Skin epidermis (tissue), 12 donors: ENCODE results near the gene PTPN12.

Source experiments
- H3K27ac ChIP-seq, 21 experiments: fragments of 200-600 bp; sonication (generic) in 11 of 21; one replicate each; pipeline ENCODE4 v1.5.0; 2020; ENCODE audit warnings: mild to moderate bottlenecking in 3 of 21, inconsistent platforms in 2 of 21, moderate library complexity in 2 of 21
- H3K4me3 ChIP-seq, 7 experiments: fragments of 200-600 bp; sonication (generic) in 2 of 7; one replicate each; pipeline ENCODE4 v1.5.0; 2020; ENCODE audit warnings: inconsistent platforms in 2 of 7, mild to moderate bottlenecking in 2 of 7, moderate library complexity in 1 of 7

PTPN12 gene

DNA sequence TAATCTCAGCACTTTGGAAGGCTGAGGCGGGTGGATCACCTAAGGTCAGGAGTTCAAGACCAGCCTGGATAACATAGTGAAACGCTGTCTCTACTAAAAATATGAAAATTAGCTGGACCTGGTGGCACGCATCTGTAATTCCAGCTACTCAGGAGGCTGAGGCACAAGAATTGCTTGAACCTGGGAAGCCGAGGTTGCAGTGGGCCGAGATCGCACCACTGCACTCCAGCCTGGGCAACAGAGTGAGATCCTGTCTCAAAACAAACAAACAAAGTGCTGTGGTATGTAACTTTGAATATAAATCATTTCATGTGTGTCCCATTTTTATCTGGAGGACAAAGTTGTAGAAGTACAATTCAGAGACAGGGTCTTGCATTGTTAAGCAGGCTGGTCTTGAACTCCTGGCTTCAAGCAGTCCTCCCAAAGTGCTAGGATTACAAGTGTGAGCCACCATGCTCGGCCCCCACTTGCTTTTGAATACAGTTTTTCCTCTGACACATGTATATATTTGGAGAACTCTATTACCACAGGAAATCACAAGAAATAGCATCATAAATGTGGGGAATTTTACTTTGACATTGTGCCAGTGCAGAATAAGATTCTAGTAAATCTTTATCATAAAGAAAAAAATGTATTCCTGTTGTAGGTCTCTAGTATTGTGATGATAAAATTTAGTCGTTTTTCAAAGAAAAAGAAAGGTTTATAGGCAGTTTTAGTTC lies 32.6 kb downstream of the PTPN12 start:
- Histone ChIP-seq H3K4me3 (no peak overlapping the region), H3K27ac (peak overlapping the region in 14 of 21 experiments; percentile 1 to 74 (median 32))

DNA sequence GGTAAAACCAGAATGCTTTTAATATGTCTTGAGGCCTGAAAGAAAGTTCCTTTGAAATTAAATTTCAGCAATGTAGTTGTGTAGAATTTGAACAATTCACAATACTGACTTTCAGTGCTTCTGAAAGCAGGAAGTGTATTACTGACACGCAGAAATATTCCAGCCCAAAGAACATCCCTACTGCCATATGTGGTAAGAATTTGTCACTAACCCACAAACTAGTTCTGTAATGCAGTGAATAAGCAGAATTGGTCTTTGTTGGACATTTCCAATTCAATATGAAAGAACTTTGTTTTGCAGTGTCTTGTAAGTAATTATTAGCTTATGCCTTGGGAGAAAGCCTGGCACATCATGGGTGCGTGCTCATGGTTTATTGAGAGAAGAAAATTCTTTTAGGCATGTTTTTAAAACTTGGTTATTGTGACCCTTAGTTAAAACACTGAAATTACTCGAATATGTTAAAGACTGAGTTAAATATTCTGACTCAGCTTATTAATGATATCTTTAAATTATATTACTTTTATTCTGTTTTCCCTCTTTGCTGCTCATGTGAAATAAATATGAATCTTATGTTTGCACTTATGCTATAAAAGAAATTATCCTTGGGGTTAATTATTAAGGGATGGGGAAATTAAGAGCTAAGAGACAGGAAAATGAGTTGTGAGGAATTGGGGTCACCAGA lies 33.4 kb downstream of the PTPN12 start:
- H3K27ac ChIP-seq: peak overlapping the region in 14 of 21 experiments; percentile 2 to 74 (median 28)

DNA sequence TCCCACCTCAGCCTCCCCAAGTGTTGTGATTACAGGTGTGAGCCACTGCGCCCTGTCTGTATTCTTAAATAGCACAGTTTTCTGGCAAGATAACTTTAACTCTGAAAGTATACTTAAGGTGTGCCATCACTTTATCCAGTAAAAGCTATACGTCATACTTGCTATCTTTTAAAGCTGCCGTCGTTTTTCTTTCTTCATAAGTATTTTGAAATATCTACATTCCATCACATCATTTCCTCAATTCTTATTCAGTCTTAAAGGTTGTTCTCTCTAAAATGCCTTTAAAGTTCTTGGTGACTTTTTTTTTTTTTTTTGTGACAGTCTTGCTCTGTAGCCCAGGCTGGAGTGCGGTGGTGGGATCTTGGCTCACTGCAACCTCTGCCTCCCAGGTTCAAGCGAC lies 34.7 kb downstream of the PTPN12 start:
- no peak overlapping the region for H3K27ac ChIP-seq
- no peak overlapping the region for H3K4me3 ChIP-seq

More for the DNA sequence above, 33.4 kb downstream of the PTPN12 start:
- H3K4me3 ChIP-seq: no peak overlapping the region

DNA sequence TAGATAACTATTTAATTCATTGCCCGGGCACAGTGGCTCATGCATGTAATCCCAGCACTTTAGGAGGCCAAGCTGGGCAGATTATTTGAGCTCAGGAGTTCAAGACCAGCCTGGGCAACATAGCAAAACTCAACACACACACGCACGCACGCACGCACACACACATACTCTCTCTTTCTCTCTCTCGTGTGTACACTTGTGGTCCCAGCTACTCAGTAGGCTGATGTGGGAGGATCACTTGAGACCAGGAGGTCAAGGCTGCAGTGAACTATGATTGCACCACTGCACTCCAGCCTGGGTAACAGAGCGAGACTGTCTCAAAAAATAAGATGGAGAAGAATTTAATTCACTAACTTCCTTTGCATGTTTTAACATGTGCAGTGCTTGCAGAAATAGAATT lies 38.1 kb downstream of the PTPN12 start:
- no peak overlapping the region for H3K4me3 ChIP-seq
- H3K27ac ChIP-seq: no peak overlapping the region

DNA sequence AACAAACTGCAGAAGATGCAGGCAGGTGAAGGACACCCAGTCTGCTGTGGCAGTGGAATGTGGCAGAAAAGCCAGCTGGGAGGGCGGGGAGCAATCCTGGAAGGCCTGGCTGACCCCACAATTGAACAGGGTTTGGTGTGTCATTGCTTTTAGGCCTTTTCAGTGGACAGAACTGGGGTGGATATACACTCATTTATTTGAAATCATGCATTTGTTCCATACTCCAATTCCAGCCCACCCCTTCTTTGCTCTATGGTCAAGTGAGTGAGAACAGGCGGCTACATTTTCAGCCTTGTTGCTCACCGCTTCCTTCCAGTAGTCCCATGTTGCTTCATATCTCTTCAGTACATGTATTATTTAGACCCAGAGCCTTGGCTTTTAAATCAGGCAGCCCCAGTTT lies 39.8 kb downstream of the PTPN12 start:
- H3K4me3 ChIP-seq: no peak overlapping the region

DNA sequence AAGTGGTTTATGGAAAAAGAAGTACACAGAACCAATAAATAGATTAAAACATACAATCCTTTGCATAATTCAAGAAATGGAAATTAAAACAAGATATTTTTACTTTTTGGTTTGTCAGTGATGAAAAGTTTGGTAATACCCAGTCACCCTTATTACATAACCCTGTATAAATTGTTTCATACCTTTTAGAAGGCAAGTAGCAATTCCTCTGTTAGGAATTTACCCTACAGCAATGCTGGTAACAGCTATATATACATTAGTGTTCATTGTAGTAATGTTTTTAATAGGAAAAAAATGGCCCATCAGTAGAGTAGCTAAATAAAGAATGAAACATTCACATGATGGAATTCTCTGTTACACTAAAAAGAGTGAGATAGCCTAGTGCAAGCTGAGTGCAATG lies 42.7 kb downstream of the PTPN12 start:
- H3K27ac ChIP-seq: peak overlapping the region in 1 of 21 experiments; percentile 4

More for the DNA sequence above, 39.8 kb downstream of the PTPN12 start:
- H3K27ac ChIP-seq: no peak overlapping the region

DNA sequence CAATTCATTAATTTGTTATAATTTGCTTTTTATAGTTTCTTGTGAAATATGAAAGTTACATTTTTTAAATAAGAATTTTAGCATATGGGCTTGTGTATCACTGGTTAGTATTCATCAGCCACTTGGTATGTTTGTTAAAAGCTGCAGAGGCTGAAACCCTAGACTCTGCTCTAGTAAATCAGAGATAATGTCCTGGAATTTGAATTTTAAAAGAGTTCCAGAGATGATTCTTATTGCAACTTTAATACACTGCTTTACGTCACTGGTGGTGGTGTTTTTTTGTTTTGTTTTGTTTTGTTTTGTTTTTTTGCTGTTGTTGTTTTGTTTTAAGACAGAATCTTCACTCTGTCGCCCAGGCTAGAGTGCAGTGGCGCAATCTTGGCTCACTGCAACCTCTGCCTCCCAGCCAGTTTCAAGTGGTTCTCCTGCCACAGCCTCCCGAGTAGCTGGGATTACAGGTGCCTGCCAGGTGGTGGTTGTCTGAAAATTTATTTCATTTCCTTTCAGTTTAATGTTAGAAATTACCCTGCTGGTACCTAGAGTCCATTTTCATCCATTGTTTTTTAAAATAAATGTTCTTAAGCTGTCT lies 43.8 kb downstream of the PTPN12 start:
- Histone ChIP-seq H3K4me3 (no peak overlapping the region), H3K27ac (no peak overlapping the region)

More for the DNA sequence above, 42.7 kb downstream of the PTPN12 start:
- H3K4me3 ChIP-seq: no peak overlapping the region

DNA sequence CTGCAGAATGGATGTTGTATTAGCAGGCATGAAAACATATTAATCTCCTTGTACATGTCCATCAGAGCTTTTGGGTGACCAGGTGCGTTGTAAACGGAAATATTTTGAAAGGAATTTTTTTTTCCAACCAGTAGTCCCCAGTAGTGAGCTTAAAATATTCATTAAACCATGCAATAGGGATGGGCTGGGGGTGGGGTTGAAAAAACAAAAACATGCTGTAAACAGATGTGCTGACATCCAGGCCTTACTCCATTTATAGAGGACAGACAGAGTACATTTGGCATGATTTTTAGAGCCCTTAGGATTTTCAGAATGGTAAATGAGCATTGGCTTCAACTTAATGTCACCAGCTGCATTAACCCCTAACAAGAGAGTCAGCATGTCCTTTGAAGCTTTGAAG lies 50.2 kb downstream of the PTPN12 start:
- Histone ChIP-seq H3K4me3 (no peak overlapping the region), H3K27ac (no peak overlapping the region)

DNA sequence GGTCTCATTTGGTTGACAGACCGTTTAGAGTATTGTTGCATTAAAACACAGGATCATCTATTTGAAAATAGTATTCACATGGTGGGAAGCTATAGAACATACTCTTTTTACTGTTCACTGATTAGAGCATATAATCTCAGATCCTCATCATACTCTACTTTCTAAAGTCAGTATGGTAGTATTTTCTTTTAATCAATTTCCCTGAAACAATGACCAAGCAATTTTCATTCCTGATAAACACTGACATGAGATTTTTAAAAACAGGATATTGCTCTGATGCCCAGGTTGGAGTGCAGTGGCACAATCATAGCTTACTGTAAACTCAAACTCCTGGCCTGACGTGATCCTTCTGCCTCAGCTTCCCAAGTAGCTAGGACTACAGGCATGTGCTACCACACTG lies 63.9 kb downstream of the PTPN12 start:
- Histone ChIP-seq H3K27ac (no peak overlapping the region), H3K4me3 (no peak overlapping the region)

DNA sequence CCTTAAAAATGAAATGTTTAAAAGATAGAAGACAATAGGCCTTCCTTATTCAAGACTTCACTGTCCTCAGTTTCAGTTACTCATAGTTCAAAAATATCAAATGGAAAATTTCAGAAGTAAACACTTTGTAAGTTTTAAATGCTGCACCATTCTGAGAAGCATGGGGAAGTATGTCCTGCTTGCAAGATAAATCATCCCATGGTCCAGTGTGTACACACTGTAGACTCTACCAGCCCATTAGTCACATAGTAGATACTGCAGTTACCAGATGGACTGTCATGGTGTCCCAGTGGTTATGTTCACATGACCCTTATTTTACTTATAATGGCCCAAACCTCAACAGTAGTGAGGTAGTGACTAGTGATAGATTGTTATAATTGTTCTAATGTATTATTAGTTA lies 69.5 kb downstream of the PTPN12 start:
- H3K4me3 ChIP-seq: no peak overlapping the region

DNA sequence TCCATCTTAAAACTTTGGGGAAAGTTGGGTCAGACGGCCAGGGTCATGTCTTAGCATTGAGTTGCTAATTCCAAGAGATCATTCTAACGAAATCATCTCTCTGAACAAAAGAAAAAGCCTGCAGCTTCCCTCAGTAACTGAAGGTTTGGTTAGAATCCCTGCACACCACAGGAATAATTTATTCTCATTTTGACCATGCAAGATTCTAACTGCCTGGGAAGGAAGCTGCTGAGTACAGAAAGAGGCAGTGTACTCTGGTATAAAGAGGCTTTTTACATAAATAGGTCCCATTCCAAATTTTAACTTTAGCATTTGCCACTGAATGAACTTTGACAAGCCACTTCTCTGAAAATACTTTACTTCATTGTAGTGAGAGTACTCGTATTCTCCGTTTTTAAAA lies 82.2 kb downstream of the PTPN12 start:
- H3K4me3 ChIP-seq: no peak overlapping the region
- no peak overlapping the region for H3K27ac ChIP-seq

More for the DNA sequence above, 69.5 kb downstream of the PTPN12 start:
- H3K27ac ChIP-seq: no peak overlapping the region

DNA sequence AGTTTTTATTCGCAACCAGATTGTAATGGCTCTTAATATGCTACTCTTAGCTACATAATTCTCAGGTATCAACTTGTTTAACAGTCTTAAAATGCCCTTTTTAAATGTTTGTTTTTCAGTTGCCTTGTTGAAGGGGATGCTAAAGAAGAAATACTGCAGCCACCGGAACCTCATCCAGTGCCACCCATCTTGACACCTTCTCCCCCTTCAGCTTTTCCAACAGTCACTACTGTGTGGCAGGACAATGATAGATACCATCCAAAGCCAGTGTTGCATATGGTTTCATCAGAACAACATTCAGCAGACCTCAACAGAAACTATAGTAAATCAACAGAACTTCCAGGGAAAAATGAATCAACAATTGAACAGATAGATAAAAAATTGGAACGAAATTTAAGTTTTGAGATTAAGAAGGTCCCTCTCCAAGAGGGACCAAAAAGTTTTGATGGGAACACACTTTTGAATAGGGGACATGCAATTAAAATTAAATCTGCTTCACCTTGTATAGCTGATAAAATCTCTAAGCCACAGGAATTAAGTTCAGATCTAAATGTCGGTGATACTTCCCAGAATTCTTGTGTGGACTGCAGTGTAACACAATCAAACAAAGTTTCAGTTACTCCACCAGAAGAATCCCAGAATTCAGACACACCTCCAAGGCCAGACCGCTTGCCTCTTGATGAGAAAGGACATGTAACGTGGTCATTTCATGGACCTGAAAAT lies 89.7 kb downstream of the PTPN12 start:
- no peak overlapping the region for H3K4me3 ChIP-seq
- H3K27ac ChIP-seq: no peak overlapping the region

DNA sequence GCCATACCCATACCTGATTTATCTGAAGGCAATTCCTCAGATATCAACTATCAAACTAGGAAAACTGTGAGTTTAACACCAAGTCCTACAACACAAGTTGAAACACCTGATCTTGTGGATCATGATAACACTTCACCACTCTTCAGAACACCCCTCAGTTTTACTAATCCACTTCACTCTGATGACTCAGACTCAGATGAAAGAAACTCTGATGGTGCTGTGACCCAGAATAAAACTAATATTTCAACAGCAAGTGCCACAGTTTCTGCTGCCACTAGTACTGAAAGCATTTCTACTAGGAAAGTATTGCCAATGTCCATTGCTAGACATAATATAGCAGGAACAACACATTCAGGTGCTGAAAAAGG lies 90.2 kb downstream of the PTPN12 start:
- Histone ChIP-seq H3K4me3 (no peak overlapping the region), H3K27ac (no peak overlapping the region)

DNA sequence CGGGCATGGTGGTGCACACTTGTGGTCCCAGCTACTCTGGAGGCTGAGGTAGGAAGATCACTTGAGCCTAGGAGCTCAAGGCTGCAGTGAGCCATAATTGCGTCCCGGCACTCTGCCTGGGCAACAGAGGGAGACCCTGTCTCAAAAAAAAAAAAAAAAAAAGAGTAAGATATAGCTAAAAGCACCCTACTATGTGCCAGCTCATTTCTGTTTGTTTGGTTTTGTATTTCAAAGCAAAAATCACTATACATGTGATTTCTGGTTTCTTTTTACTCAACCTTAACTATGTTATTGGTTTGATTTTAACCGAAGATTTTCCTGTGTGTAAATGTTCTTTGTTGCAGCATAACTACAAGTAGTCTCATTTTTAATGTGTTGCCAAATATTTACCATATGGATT lies 92.7 kb downstream of the PTPN12 start:
- no peak overlapping the region for H3K27ac ChIP-seq

DNA sequence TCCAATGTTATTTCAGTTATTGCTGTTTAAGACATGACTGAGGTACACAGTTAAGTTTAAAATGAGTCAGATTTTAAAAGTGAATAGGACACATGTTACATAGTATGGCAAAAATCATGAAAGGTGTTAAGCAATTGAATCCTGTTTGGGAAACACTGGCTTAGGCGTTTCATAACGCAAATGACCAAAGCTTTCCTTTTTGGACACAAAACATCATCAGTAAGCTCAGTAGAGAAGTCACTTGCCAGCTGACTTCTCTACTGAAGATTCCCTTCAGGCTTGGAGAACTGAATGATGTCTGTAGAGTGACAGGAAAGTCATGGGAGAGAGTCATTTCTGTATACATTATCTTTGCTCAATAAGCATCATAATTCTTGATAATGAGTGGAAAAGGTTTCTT lies 94.7 kb downstream of the PTPN12 start:
- H3K4me3 ChIP-seq: no peak overlapping the region
- no peak overlapping the region for H3K27ac ChIP-seq

More for the DNA sequence above, 92.7 kb downstream of the PTPN12 start:
- no peak overlapping the region for H3K4me3 ChIP-seq

DNA sequence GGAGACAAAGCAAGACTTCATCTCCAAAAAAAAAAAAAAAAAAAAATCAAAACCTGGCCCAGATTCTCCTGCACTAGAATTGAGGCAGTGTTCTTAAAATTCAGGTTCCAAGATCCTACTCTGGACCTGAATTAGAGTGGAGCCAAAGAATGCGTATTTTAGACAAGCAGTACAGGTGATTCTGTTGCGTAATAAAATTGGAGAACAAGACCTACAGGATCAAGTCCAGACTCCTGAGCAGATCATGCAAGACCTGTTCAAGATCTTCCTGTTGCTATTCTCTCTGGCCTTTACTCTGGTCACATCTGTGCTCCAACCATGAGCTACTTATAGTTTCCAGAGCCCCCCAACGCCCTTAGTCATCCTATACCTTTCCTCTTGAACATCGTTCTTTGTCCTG lies 107.7 kb downstream of the PTPN12 start:
- Histone ChIP-seq H3K27ac (no peak overlapping the region), H3K4me3 (no peak overlapping the region)

DNA sequence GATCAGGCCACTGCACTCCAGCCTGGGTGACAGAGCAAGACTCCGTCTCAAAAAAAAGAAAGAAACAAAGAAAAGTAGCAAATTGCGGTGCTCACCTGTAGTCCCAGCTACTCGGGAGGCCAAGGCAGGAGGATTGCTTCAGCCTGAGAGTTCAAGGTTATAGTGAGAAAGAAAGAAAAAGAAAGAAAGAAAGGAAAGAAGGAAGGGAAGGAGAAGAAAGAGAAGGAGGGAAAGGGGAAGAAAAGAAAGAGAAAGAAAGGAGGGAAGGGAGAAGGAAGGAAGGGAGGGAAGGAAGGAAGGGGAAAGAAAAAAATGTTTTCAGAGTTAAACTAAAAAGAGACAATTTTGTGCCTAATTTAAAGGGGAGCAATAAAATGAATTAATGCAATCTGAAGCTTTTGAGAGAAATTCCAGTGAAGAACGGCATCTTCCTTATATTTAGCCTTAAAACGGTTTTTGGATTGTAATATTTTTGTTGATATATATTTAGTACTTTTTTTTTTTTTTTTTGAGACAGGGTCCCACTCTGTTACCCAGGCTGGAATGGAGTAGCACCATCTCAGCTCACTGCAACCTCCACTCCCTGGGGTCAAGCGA lies 111.7 kb downstream of the PTPN12 start:
- Histone ChIP-seq H3K4me3 (no peak overlapping the region), H3K27ac (no peak overlapping the region)

DNA sequence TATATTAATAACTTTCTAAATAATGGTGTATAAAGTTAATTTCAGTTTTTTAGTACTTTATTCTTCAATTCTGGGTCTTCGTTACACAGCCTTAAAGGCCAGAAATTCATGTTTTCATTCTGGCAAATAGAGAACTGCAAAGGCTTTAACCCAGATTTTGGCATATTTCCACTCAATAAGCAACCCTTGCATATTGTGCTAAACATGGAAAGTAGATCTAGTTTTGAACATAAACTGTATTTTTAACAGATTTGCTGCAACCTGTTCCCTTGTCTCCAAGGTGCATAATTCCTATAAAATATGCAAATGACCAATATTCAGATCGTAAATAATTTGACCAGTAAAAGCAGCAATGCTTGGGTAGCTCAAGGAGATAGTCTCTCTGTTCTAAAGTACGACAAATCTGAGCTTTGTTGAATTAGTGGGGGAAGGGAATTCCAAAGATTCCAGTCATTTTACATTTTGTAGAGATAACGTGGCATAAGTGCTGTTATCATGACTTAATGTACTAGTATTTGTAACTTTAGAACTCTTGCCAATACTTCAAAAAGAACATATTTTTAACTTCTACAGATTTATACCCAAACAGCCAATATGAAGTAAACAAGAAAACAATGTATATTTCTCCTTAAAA lies 112.7 kb downstream of the PTPN12 start:
- Histone ChIP-seq H3K4me3 (no peak overlapping the region), H3K27ac (no peak overlapping the region)

DNA sequence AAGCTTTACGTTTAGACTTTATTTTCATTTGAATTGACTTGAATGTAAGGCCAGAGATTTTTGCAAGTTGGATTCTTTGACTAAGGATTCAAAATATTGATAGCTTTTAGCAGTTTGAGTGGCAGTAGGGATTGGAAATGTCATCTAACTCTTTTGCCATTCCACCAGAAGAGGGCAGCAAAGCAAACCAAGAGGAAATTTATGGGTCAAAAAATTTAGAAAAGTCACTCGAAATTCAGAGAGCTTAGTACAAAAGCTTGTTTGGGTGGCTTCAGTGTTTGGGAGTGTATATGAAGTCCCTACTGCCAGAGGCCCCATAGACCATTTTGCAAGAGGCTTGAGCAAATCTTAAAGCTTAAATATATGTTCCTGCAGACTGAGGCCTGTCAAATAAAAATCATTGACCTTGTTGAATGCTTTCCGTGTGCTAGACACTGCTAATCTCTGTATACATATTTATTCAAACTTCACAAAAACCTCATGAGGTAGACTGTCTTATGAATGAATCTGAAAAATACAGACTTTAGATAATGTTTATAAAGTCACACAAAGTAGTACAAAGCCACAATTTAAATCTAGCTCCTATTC lies 114.6 kb downstream of the PTPN12 start:
- Histone ChIP-seq H3K4me3 (no peak overlapping the region), H3K27ac (no peak overlapping the region)
